AG09309 (cell line): Measurements from ENCODE around the gene SPCS1.

Experiments
- DNase-seq: peaks from one replicate; pipeline ENCODE4 v3.0.0-alpha.2; 2010; ENCODE audit warnings: low read depth
- H3K4me3 ChIP-seq: 2 replicates; pipeline ENCODE4 v1.5.1; 2011; ENCODE audit warnings: mild to moderate bottlenecking, low read depth, low read length, moderate library complexity; ENCODE audit not compliant: control insufficient read depth
- CTCF ChIP-seq: IDR thresholded peaks from 2 replicates; pipeline ENCODE4 v1.5.1; 2011; ENCODE audit warnings: mild to moderate bottlenecking, low read depth, low read length, inconsistent platforms; ENCODE audit not compliant: insufficient read depth, control insufficient read depth; ENCODE audit errors: missing control alignments

Gene SPCS1

GRCh38 chr3:52693071-52693470, 12.8 kb upstream of the SPCS1 start:
- no peak overlapping the region for H3K4me3 ChIP-seq
- DNase-seq, result no peak
- TF ChIP-seq CTCF, result no peak

GRCh38 chr3:52694528-52695189, 11.2 kb upstream of the SPCS1 start:
- no peak for TF ChIP-seq CTCF
- H3K4me3 ChIP-seq, result no peak overlapping the region
- no peak for DNase-seq

- no peak for TF ChIP-seq CTCF
- no peak for DNase-seq
- H3K4me3 ChIP-seq, result no peak overlapping the region
Measured at GRCh38 chr3:52695798-52696671, 9.9 kb upstream of the SPCS1 start.

GRCh38 chr3:52696830-52697631, 8.9 kb upstream of the SPCS1 start:
- H3K4me3 ChIP-seq, result no peak overlapping the region
- TF ChIP-seq CTCF, result no peak
- DNase-seq, result no peak

GRCh38 chr3:52697632-52697965, 8.3 kb upstream of the SPCS1 start:
- DNase-seq, result no peak
- H3K4me3 ChIP-seq, result no peak overlapping the region
- TF ChIP-seq CTCF, result no peak

- no peak overlapping the region; the same call in none of the 2 replicates for H3K4me3 ChIP-seq
- DNase-seq, result no peak
- TF ChIP-seq CTCF, result no peak
Measured at GRCh38 chr3:52703341-52703740, 2.6 kb upstream of the SPCS1 start.
